MCF 10A (cell line): ENCODE results near the gene FOXP1. TPM values are rescaled to one million over a fixed set of nuclear protein-coding genes. Genes with fewer than 3 reads are reported as not detected.
A peak's percentile ranks its signal among the peaks of the same experiment; 100 is the strongest.

Experiments used
- BruUV-seq: library from RNA; stranded (reverse); fragments of 400-500 nt; replicated peaks from 2 replicates; lab custom pipeline; 2021; lab: Mats Ljungman, UMichigan
- CTCF ChIA-PET: fragments of 300-600 bp; sonication (Branson Sonifier 250); formaldehyde crosslinking; extraction: SDS; loops from one replicate; lab custom pipeline; 2021; ENCODE audit warnings: antibody characterized with exemption, inconsistent platforms; lab: Yijun Ruan, JAX
- POLR2A ChIA-PET: fragments of 300-600, 350-650 bp; sonication (Branson Sonifier 250); formaldehyde crosslinking; extraction: SDS; loops from one replicate; lab custom pipeline; 2020; ENCODE audit warnings: antibody characterized with exemption, inconsistent platforms; lab: Yijun Ruan, JAX
- DNase-seq: peaks from one replicate; pipeline ENCODE4 v3.0.0-alpha.2; 2018; ENCODE audit not compliant: unreplicated experiment
- H3K27ac Mint-ChIP-seq: one replicate; pipeline ENCODE4 v1.8.0; 2022; ENCODE audit warnings: mild to moderate bottlenecking, low read depth, mixed read lengths; ENCODE audit not compliant: unreplicated experiment
- H3K27me3 Mint-ChIP-seq: one replicate; pipeline ENCODE4 v1.8.0; 2022; ENCODE audit warnings: mixed read lengths; ENCODE audit not compliant: insufficient read depth, unreplicated experiment
- H3K36me3 Mint-ChIP-seq: one replicate; pipeline ENCODE4 v1.8.0; 2022; ENCODE audit warnings: mild to moderate bottlenecking, moderate library complexity, mixed read lengths; ENCODE audit not compliant: insufficient read depth, unreplicated experiment
- H3K4me1 Mint-ChIP-seq: one replicate; pipeline ENCODE4 v1.8.0; 2022; ENCODE audit warnings: mixed read lengths; ENCODE audit not compliant: insufficient read depth, unreplicated experiment
- H3K4me3 Mint-ChIP-seq: one replicate; pipeline ENCODE4 v1.8.0; 2022; ENCODE audit warnings: mild to moderate bottlenecking, moderate library complexity, mixed read lengths; ENCODE audit not compliant: unreplicated experiment
- H3K9me3 Mint-ChIP-seq: one replicate; pipeline ENCODE4 v1.8.0; 2022; ENCODE audit warnings: mixed read lengths; ENCODE audit not compliant: unreplicated experiment
- CTCF ChIP-seq: fragments of 200-600 bp; IDR thresholded peaks from one replicate; pipeline ENCODE4 v1.8.0; 2022; ENCODE audit warnings: antibody characterized with exemption, mild to moderate bottlenecking; ENCODE audit not compliant: unreplicated experiment
- intact Hi-C: fragments of 100-400 bp; cut with micrococcal nuclease; formaldehyde crosslinking; loops from 2 replicates; pipeline ENCODE4 v1.14.1; 2022
- total RNA-seq: library from RNA; stranded (reverse); gene quantifications from 2 replicates; pipeline ENCODE4 v1.2.3, GENCODE V29; 2022

Gene FOXP1
- total RNA-seq, 1 experiment from 2014 or later, result 49.0 TPM

DNA sequence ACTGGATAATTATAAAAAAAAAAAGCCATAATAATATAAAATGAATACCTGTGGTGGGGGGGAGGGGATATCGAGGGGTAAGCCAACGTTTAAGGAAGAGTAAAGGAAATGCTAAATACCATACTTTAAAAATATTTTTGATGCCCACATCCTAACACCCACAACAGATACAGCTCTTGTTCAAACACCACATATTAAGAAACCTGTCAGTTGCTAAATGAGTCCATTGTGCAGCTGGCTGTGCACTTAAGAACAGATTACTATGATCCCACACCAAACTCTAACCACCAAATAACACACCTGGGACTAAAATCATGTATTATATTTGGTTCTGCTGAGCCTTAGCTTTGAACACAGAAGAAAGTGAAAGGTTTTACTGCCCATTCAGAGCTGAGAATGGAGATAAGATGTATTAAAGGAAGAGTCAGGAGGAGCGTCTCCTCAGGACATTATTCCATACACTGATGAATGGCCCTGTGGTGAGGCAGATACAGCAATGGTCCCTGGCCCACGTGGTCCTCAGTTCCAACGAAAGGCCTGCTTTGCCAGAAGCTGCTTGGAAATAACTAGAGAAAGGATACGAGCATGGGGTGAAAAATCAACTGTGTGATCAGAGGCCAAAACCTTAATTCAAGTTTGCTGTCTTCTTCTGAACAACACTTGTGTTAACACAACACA lies 515.4 kb downstream of the FOXP1 start:
- CTCF ChIA-PET, result interaction anchor here (0.5 to 5.0 kb wide), 12 partner anchors 9 to 1778 kb away, joined by 3 to 59 read pairs (median 5); no protein-coding TSS in a partner anchor
- no peak for TF ChIP-seq CTCF
- Mint-ChIP-seq H3K27me3 (no peaks in the 10 kb centered on the region), H3K36me3 (no peaks in the 10 kb centered on the region), H3K4me3 (no peak overlapping the region), H3K4me1 (peaks cover 22% of the 10 kb centered on the region), H3K27ac (no peak overlapping the region), H3K9me3 (no peaks in the 10 kb centered on the region)
- intact Hi-C loops, result loop anchor here (5.0 to 10.0 kb wide), 4 partner anchors 211 to 587 kb away; no protein-coding TSS in a partner anchor
- POLR2A ChIA-PET, result interaction anchor here (0.6 to 5.3 kb wide), 11 partner anchors 10 to 626 kb away, joined by 3 to 64 read pairs (median 3); partner anchors contain the start of gene FOXP1
- BruUV-seq, result no TSS peak
- DNase-seq, result no peak

GRCh38 chr3:71066849-71067261 lies 516.7 kb downstream of the FOXP1 start:
- peaks cover 25% of the 10 kb centered on the region for H3K4me1 Mint-ChIP-seq
- peak; percentile 57 for DNase-seq
- no peaks in the 10 kb centered on the region for H3K9me3 Mint-ChIP-seq
- H3K4me3 Mint-ChIP-seq, result no peak overlapping the region
- H3K27ac Mint-ChIP-seq, result no peak overlapping the region
- intact Hi-C loops, result loop anchor here (5.0 to 10.0 kb wide), 4 partner anchors 210 to 588 kb away; no protein-coding TSS in a partner anchor
- no peak for TF ChIP-seq CTCF
- ChIA-PET POLR2A (interaction anchor here (1.0 to 5.3 kb wide), 6 partner anchors 9 to 518 kb away, joined by 3 to 64 read pairs (median 8); partner anchors contain the start of gene FOXP1), CTCF (interaction anchor here (0.6 to 5.0 kb wide), 2 partner anchors 393 to 519 kb away, joined by 3 to 23 read pairs; no protein-coding TSS in a partner anchor)
- H3K27me3 Mint-ChIP-seq, result no peaks in the 10 kb centered on the region
- H3K36me3 Mint-ChIP-seq, result no peaks in the 10 kb centered on the region
- BruUV-seq, result no TSS peak

- BruUV-seq, result no TSS peak
- H3K27ac Mint-ChIP-seq, result no peak overlapping the region
These were observed 517.2 kb downstream of the FOXP1 start for GRCh38 chr3:71066356-71066755.

More at GRCh38 chr3:71066356-71066755, 517.2 kb downstream of the FOXP1 start:
- H3K36me3 Mint-ChIP-seq, result no peaks in the 10 kb centered on the region
- CTCF ChIA-PET, result no interaction called here
- no peak overlapping the region for H3K4me3 Mint-ChIP-seq
- no peak for DNase-seq
- POLR2A ChIA-PET, result interaction anchor here (1.0 to 5.3 kb wide), 3 partner anchors 8 to 519 kb away, joined by 4 to 64 read pairs (median 11); partner anchors contain the start of gene FOXP1
- intact Hi-C loops, result loop anchor here (5.0 to 10.0 kb wide), 4 partner anchors 209 to 588 kb away; no protein-coding TSS in a partner anchor
- no peak for TF ChIP-seq CTCF
- no peaks in the 10 kb centered on the region for H3K27me3 Mint-ChIP-seq
- peaks cover 30% of the 10 kb centered on the region for H3K4me1 Mint-ChIP-seq
- H3K9me3 Mint-ChIP-seq, result no peaks in the 10 kb centered on the region
